Liver (tissue), 9 donors: Measurements from ENCODE around the gene AMOTL1. TPM values are rescaled to one million over a fixed set of nuclear protein-coding genes. Genes with fewer than 3 reads are reported as not detected.

ENCODE experiments used
- DNase-seq: peaks from one replicate; pipeline ENCODE4 v3.0.0-alpha.2; 2017; ENCODE audit warnings: low spot score
- H3K27ac ChIP-seq, 2 donors: one replicate each; pipeline ENCODE4 v1.7.0; 2013; ENCODE audit warnings: inconsistent platforms in 2 of 2, low read length in 2 of 2, control low read depth in 1 of 2, low read depth in 1 of 2, mild to moderate bottlenecking in 1 of 2
- H3K27me3 ChIP-seq, 4 donors: one replicate each; pipeline versions ENCODE4 v1.6.1 to v1.7.0; 2013; ENCODE audit warnings: low read length in 3 of 4, inconsistent platforms in 1 of 4, mild to moderate bottlenecking in 1 of 4, moderate library complexity in 1 of 4; ENCODE audit not compliant: control insufficient read depth in 4 of 4, insufficient read depth in 4 of 4
- H3K36me3 ChIP-seq, 4 donors: one replicate each; pipeline versions ENCODE4 v1.6.1 to v1.7.0; 2013; ENCODE audit warnings: low read length in 3 of 4, mild to moderate bottlenecking in 3 of 4, low read depth in 1 of 4, moderate library complexity in 1 of 4; ENCODE audit not compliant: control insufficient read depth in 4 of 4, insufficient read depth in 3 of 4
- H3K4me1 ChIP-seq, 4 donors: one replicate each; pipeline versions ENCODE4 v1.6.1 to v1.7.0; 2013; ENCODE audit warnings: low read length in 3 of 4, mild to moderate bottlenecking in 3 of 4, moderate library complexity in 1 of 4; ENCODE audit not compliant: control insufficient read depth in 4 of 4, insufficient read depth in 4 of 4
- H3K4me3 ChIP-seq, 3 donors: one replicate each; pipeline versions ENCODE4 v1.6.1 to v1.7.0; 2013; ENCODE audit warnings: low read length in 3 of 3, control low read depth in 1 of 3, low read depth in 1 of 3, mild to moderate bottlenecking in 1 of 3
- H3K9ac ChIP-seq, 2 donors: one replicate each; pipeline ENCODE4 v1.7.0; 2013; ENCODE audit warnings: low read length in 2 of 2, mild to moderate bottlenecking in 2 of 2, moderate library complexity in 2 of 2, control low read depth in 1 of 2, low read depth in 1 of 2
- H3K9me3 ChIP-seq, 4 donors: one replicate each; pipeline versions ENCODE4 v1.6.1 to v1.7.0; 2013; ENCODE audit warnings: low read length in 3 of 4; ENCODE audit not compliant: control insufficient read depth in 4 of 4
- EGR1 ChIP-seq, 2 donors: IDR thresholded peaks; 2 replicates each; pipeline ENCODE4 v1.6.1; 2016 to 2018; ENCODE audit warnings: antibody characterized with exemption in 2 of 2, low read depth in 2 of 2
- FOXA1 ChIP-seq: IDR thresholded peaks from 2 replicates; pipeline ENCODE4 v1.6.1; 2016; ENCODE audit warnings: antibody characterized with exemption
- GABPA ChIP-seq, 2 donors: IDR thresholded peaks in 1 of 2; conservative IDR thresholded peaks in 1 of 2; 2 replicates each; pipeline ENCODE4 v1.6.1; 2016; ENCODE audit warnings: antibody characterized with exemption in 2 of 2, mild to moderate bottlenecking in 1 of 2, moderate library complexity in 1 of 2
- HNF4A ChIP-seq, 2 donors: conservative IDR thresholded peaks; 2 replicates each; pipeline ENCODE4 v1.6.1; 2016; ENCODE audit warnings: antibody characterized with exemption in 2 of 2, mild to moderate bottlenecking in 2 of 2
- HNF4G ChIP-seq: IDR thresholded peaks from 2 replicates; pipeline ENCODE4 v1.6.1; 2016; ENCODE audit warnings: antibody characterized with exemption
- RAD21 ChIP-seq, 2 donors: IDR thresholded peaks; 2 replicates each; pipeline ENCODE4 v1.6.1; 2016; ENCODE audit warnings: antibody characterized with exemption in 2 of 2, mild to moderate bottlenecking in 2 of 2
- RXRA ChIP-seq, 2 donors: IDR thresholded peaks; 2 replicates each; pipeline ENCODE4 v1.6.1; 2017 to 2018; ENCODE audit warnings: antibody characterized with exemption in 2 of 2, mild to moderate bottlenecking in 1 of 2
- SP1 ChIP-seq: IDR thresholded peaks from 2 replicates; pipeline ENCODE4 v1.6.1; 2018; ENCODE audit warnings: antibody characterized with exemption, mild to moderate bottlenecking
- TAF1 ChIP-seq: conservative IDR thresholded peaks from 2 replicates; pipeline ENCODE4 v1.6.1; 2016; ENCODE audit warnings: antibody characterized with exemption, mild to moderate bottlenecking
- WGBS: extraction: QIAGEN DNeasy Blood & Tissue Kit; methylation state at CpG from one replicate; pipeline ENCODE4 v1.1.7; 2013; 5-methylcytosine and 5-hydroxymethylcytosine counted together
- polyA plus RNA-seq, 2 donors: library from polyadenylated mRNA; stranded (reverse) in 1 of 2; unstranded in 1 of 2; fragments of 200-250 nt in 1 of 2; fragments of >200 nt in 1 of 2; fragmentation: Nextera tagmentation in 1 of 2; extraction: Ambion mirVana in 1 of 2; gene quantifications; one replicate each; pipeline versions ENCODE4 v1.2.1 to v1.2.3, GENCODE V29; 2013 to 2015
- total RNA-seq, 2 donors: library from RNA; depleted of rRNA; stranded (reverse); fragments of >200 nt; gene quantifications; one replicate each; pipeline ENCODE4 v1.2.3, GENCODE V29; 2014
- TF ChIP-seq, protein P1 (sequence below): fragments of 150-350 bp; IDR thresholded peaks from 2 replicates; pipeline ENCODE4 v1.5.1; 2017; ENCODE audit warnings: improper control_type of control experiment, low read depth, low read length; ENCODE audit not compliant: missing input control
- TF ChIP-seq, protein P2 (sequence below): IDR thresholded peaks from 2 replicates; pipeline ENCODE4 v1.6.1; 2016; ENCODE audit warnings: antibody characterized with exemption
- TF ChIP-seq, protein P3 (sequence below): IDR thresholded peaks from 2 replicates; pipeline ENCODE4 v1.6.1; 2016; ENCODE audit warnings: antibody characterized with exemption, mild to moderate bottlenecking
- donor health status: healthy.
- donor health status: healthy.
- donor health status: healthy.
- donor health status: healthy.
- donor health status: healthy.

AMOTL1 gene
- total and polyA plus RNA-seq, 4 donors, result 2.2 to 29.5 (median 7.2) TPM

DNA sequence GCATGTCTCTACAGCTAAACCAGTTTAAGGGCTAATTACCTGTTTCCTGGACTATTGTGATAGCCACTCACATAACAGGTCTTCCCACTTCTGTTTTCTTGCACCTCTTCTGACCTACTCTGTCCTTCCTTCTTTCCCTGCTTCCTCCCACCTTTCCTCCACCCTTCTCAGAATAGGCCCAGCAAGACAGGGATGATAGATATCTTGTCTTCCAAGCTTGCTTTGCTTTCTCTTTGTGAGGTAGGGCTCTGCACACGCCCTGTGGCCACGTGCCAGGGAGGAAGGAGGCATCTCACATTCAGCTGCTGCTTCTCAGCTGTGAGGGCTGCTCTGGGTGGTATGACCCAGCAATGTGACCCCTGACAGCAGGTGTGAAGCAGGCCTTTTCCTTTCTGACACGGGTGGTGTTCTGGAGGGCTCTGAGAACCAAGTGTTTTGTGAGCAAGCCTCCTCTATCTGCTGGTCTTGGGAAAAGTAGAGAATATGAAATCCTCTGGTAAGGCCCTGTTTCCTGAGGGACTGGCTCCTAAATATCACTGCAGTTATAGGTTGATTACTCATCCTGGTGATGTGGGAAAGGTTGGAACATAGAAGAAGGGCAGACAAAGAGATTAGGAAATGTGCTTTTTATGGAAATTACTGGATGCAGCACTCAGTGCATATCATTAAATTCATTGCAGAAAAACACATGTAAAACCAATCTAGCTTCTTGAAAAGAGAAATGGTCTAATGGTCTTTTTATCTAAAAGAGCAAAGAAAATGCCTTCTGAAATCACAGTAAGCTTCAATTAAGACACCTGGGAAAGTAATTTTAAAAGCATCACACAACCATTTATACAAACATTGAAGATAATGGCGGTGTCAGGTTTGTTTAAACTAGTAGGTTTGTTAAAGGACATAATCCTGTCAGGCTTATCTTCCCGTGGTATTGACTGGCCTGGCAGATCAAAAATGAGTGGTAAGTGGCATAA lies 8.5 kb downstream of the AMOTL1 start (continued):
- TF ChIP-seq, protein P1, sequence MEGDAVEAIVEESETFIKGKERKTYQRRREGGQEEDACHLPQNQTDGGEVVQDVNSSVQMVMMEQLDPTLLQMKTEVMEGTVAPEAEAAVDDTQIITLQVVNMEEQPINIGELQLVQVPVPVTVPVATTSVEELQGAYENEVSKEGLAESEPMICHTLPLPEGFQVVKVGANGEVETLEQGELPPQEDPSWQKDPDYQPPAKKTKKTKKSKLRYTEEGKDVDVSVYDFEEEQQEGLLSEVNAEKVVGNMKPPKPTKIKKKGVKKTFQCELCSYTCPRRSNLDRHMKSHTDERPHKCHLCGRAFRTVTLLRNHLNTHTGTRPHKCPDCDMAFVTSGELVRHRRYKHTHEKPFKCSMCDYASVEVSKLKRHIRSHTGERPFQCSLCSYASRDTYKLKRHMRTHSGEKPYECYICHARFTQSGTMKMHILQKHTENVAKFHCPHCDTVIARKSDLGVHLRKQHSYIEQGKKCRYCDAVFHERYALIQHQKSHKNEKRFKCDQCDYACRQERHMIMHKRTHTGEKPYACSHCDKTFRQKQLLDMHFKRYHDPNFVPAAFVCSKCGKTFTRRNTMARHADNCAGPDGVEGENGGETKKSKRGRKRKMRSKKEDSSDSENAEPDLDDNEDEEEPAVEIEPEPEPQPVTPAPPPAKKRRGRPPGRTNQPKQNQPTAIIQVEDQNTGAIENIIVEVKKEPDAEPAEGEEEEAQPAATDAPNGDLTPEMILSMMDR, result no peak
- no peak for TF ChIP-seq SP1
- TF ChIP-seq, protein P2, sequence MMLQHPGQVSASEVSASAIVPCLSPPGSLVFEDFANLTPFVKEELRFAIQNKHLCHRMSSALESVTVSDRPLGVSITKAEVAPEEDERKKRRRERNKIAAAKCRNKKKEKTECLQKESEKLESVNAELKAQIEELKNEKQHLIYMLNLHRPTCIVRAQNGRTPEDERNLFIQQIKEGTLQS, result no peak
- TF ChIP-seq HNF4G, result no peak
- no peak for TF ChIP-seq RXRA (IDR thresholded peaks at IDR 0.05)
- no peak for TF ChIP-seq GABPA (IDR thresholded peaks at IDR 0.05 in 1 of 2, conservative IDR thresholded peaks at IDR 0.05 in 1 of 2)
- no peak for TF ChIP-seq RAD21 (IDR thresholded peaks at IDR 0.05)

DNA sequence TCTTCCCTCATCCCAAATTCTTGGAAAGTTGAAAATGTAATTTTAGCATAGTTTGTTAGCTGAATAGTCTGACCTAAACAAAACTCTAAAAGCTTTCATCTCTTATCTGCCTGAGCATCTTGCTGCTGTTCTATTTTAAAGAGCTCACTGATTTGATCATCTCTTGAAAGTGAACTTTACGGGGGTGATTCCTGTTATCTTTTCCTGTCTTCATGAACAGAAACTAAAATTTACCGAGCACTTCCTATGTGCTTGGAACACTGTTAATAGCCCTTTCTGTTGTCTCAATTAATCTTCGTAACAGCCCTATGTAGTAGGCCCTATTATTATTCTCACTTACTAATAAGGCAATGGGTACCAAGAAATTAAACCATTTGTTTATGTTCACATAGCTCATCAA lies 12.3 kb downstream of the AMOTL1 start:
- WGBS, result 61% methylated on average over 3 of the region's 3 CpGs

More for the DNA sequence above, 12.3 kb downstream of the AMOTL1 start:
- TF ChIP-seq SP1, result no peak
- no peak for TF ChIP-seq FOXA1
- no peak for TF ChIP-seq HNF4G
- TF ChIP-seq HNF4A (conservative IDR thresholded peaks at IDR 0.05), result no peak
- TF ChIP-seq EGR1 (IDR thresholded peaks at IDR 0.05; ENCODE audit: low read depth in 2 of 2), result no peak
- TF ChIP-seq, protein P1, result no peak
- TF ChIP-seq RXRA (IDR thresholded peaks at IDR 0.05), result no peak
- no peak for TF ChIP-seq TAF1
- no peak for TF ChIP-seq RAD21 (IDR thresholded peaks at IDR 0.05)
- TF ChIP-seq, protein P3, sequence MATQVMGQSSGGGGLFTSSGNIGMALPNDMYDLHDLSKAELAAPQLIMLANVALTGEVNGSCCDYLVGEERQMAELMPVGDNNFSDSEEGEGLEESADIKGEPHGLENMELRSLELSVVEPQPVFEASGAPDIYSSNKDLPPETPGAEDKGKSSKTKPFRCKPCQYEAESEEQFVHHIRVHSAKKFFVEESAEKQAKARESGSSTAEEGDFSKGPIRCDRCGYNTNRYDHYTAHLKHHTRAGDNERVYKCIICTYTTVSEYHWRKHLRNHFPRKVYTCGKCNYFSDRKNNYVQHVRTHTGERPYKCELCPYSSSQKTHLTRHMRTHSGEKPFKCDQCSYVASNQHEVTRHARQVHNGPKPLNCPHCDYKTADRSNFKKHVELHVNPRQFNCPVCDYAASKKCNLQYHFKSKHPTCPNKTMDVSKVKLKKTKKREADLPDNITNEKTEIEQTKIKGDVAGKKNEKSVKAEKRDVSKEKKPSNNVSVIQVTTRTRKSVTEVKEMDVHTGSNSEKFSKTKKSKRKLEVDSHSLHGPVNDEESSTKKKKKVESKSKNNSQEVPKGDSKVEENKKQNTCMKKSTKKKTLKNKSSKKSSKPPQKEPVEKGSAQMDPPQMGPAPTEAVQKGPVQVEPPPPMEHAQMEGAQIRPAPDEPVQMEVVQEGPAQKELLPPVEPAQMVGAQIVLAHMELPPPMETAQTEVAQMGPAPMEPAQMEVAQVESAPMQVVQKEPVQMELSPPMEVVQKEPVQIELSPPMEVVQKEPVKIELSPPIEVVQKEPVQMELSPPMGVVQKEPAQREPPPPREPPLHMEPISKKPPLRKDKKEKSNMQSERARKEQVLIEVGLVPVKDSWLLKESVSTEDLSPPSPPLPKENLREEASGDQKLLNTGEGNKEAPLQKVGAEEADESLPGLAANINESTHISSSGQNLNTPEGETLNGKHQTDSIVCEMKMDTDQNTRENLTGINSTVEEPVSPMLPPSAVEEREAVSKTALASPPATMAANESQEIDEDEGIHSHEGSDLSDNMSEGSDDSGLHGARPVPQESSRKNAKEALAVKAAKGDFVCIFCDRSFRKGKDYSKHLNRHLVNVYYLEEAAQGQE, result no peak
- no peak overlapping the region for H3K9ac ChIP-seq
- H3K4me1 ChIP-seq, result peaks cover 0 to 4% (median 1%) of the 10 kb centered on the region in 4 donors
- H3K36me3 ChIP-seq, result no peaks in the 10 kb centered on the region
- no peaks in the 10 kb centered on the region for H3K9me3 ChIP-seq
- H3K4me3 ChIP-seq, result no peak overlapping the region
- H3K27ac ChIP-seq, result no peak overlapping the region
- DNase-seq, result no peak
- H3K27me3 ChIP-seq, result no peaks in the 10 kb centered on the region
